ENCODE data around the gene DKC1. TPM values are rescaled to one million over a fixed set of nuclear protein-coding genes. Genes with fewer than 3 reads are reported as not detected.
A peak's percentile ranks its signal among the peaks of the same experiment; 100 is the strongest.

DKC1 gene
- total RNA-seq, 1 experiment from 2014 or later = 160 TPM

DNA sequence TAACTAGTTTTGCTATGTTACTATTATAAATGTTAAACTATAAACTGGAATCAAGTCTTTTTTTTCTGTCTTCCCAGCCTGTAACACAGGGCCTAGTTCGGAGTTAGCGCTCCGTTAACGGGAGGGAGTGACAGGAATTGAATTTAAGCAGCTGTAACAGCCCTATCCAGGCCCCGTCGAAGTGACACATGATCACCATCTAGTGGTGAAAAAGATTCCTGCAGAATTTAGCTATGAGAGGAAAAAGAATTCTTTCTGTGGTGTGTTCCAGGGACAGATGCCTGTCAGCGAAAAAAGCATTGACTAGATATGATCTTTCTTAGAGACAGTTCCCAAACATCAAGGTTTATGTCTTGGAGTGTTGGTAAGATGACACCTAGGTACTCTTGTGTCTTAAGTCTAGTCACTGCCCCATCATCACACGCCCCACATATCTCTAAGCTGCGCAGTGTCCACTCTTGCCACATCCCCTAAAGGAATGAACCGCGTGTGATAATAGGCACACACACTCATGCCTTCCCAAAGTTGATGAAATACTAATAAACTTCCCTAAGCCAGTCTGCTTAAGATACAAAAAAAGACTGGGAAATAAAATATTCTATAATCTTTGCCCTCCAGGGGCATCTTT is 13.8 kb upstream of the DKC1 start:
- Mint-ChIP-seq H3K36me3 (ENCODE audit: insufficient read depth in 1 of 3, low read depth in 3 of 3) (peaks cover 0 to 8% (median 5%) of the 10 kb centered on the region in 3 experiments; a peak in 5 of 7 replicates), H3K4me3 (no peak overlapping the region), H3K27ac (no peak overlapping the region), H3K27me3 (ENCODE audit: low read depth) (peaks cover 44% of the 10 kb centered on the region), H3K9me3 (peaks cover 65 to 67% of the 10 kb centered on the region in 2 experiments), H3K4me1 (peaks cover 6 to 9% of the 10 kb centered on the region in 2 experiments; a peak in 3 of 4 replicates)
- H2BK15ac ChIP-seq (ENCODE audit: low read depth, low read length) = no peak overlapping the region
- no peaks in the 10 kb centered on the region for H3K79me1 ChIP-seq (ENCODE audit: insufficient read depth, low read depth, low read length, poor library complexity, severe bottlenecking)
- TF ChIP-seq, protein P1, sequence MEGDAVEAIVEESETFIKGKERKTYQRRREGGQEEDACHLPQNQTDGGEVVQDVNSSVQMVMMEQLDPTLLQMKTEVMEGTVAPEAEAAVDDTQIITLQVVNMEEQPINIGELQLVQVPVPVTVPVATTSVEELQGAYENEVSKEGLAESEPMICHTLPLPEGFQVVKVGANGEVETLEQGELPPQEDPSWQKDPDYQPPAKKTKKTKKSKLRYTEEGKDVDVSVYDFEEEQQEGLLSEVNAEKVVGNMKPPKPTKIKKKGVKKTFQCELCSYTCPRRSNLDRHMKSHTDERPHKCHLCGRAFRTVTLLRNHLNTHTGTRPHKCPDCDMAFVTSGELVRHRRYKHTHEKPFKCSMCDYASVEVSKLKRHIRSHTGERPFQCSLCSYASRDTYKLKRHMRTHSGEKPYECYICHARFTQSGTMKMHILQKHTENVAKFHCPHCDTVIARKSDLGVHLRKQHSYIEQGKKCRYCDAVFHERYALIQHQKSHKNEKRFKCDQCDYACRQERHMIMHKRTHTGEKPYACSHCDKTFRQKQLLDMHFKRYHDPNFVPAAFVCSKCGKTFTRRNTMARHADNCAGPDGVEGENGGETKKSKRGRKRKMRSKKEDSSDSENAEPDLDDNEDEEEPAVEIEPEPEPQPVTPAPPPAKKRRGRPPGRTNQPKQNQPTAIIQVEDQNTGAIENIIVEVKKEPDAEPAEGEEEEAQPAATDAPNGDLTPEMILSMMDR (conservative IDR thresholded peaks at IDR 0.05) = peak; percentile 74
- DNase-seq = no peak
- peaks cover 20% of the 10 kb centered on the region; the same call in 1 of the 2 replicates for H3K27me3 ChIP-seq (ENCODE audit: insufficient read depth, low read length)
- H4K5ac ChIP-seq (ENCODE audit: insufficient read length, low read depth, low read length) = no peak overlapping the region
- H3K4me2 ChIP-seq (ENCODE audit: insufficient read depth, insufficient read length, low read length) = no peak overlapping the region
- no peak overlapping the region for H2AK5ac ChIP-seq (ENCODE audit: insufficient read length, low read length)
- H3K4me1 ChIP-seq (ENCODE audit: insufficient read depth, low read length) = no peaks in the 10 kb centered on the region; the same call in 1 of the 2 replicates
- H2BK120ac ChIP-seq (ENCODE audit: low read depth, low read length, poor library complexity, severe bottlenecking) = no peak overlapping the region
- H4K20me1 ChIP-seq (ENCODE audit: control insufficient read depth, insufficient read depth, insufficient read length) = no peaks in the 10 kb centered on the region
- H2BK20ac ChIP-seq (ENCODE audit: low read depth, low read length, poor library complexity, severe bottlenecking) = no peak overlapping the region
- H3K23me2 ChIP-seq (ENCODE audit: insufficient read length, low read depth, low read length, poor library complexity, severe bottlenecking) = no peaks in the 10 kb centered on the region
- WGBS (ENCODE audit: extremely low coverage, insufficient read length, low lambda C conversion rate) = no CpG with 5 or more reads among the region's 11 CpGs
- H3K4ac ChIP-seq (ENCODE audit: low read depth, low read length) = no peak overlapping the region
- H3K56ac ChIP-seq (ENCODE audit: insufficient read length, low read depth, low read length) = no peak overlapping the region
- H3K18ac ChIP-seq (ENCODE audit: insufficient read length, low read depth, low read length) = no peak overlapping the region
- H3K79me2 ChIP-seq (ENCODE audit: insufficient read depth, low read length) = no peaks in the 10 kb centered on the region
- H4K8ac ChIP-seq (replicated peaks; ENCODE audit: insufficient read length, low read depth, low read length) = no peak overlapping the region
- no peak overlapping the region for H3K23ac ChIP-seq (ENCODE audit: insufficient read length, low read depth, low read length)
- no peak overlapping the region for H4K91ac ChIP-seq (ENCODE audit: insufficient read length, low read depth, low read length)
- no peak overlapping the region for H2AFZ ChIP-seq (ENCODE audit: low read length)
- H3K27ac ChIP-seq (ENCODE audit: insufficient read length, low read depth, low read length) = no peak overlapping the region
- H3K14ac ChIP-seq (ENCODE audit: insufficient read depth, low read length) = no peak overlapping the region
- no peak overlapping the region for H2BK5ac ChIP-seq (ENCODE audit: insufficient read length, low read length)
- no peak overlapping the region for H3K9ac ChIP-seq (ENCODE audit: extremely low read depth, insufficient read length, low read length)
- peaks cover 12% of the 10 kb centered on the region for H3K9me3 ChIP-seq (ENCODE audit: control insufficient read depth, low read depth, low read length)
- no peak overlapping the region for H3T11ph ChIP-seq (ENCODE audit: low read length)
- H2BK12ac ChIP-seq (ENCODE audit: insufficient read length, low read depth, low read length) = no peak overlapping the region

Data from H9 (cell line).